HepG2 (cell line): Measurements from ENCODE around the gene LRRN3. TPM values are rescaled to one million over a fixed set of nuclear protein-coding genes. Genes with fewer than 3 reads are reported as not detected.

Experiments
- ATAC-seq: fragments of 200-7000 bp; cut with Tn5 transposase; 3 replicates; pipeline ENCODE4 v1.9.1; 2020; ENCODE audit warnings: mild to moderate bottlenecking, moderate library complexity
- Bru-seq: library from RNA; stranded (reverse); fragments of 400-500 nt; gene quantifications from one replicate; lab custom pipeline; 2021; lab: Mats Ljungman, UMichigan
- BruChase-seq, 2 experiments: library from RNA; stranded (reverse); fragments of 400-500 nt; gene quantifications; one replicate each; lab custom pipeline; 2021; lab: Mats Ljungman, UMichigan
- BruUV-seq: library from RNA; stranded (reverse); fragments of 400-500 nt; replicated peaks from 2 replicates; lab custom pipeline; 2021; lab: Mats Ljungman, UMichigan
- CTCF ChIA-PET: fragments of 300-600 bp; formaldehyde crosslinking; extraction: SDS; loops from one replicate; lab custom pipeline; 2021; ENCODE audit warnings: low total read pairs, inconsistent platforms, low intra/inter-chr PET ratio; lab: Yijun Ruan, JAX
- POLR2A ChIA-PET: fragments of 350-600 bp; sonication (Branson Sonifier 250); formaldehyde crosslinking; loops from one replicate; lab custom pipeline; 2020; ENCODE audit warnings: antibody characterized with exemption, inconsistent platforms; lab: Yijun Ruan, JAX
- DNase-seq: peaks from one replicate; pipeline ENCODE4 v3.0.0-alpha.2; 2015; ENCODE audit warnings: low spot score
- FAIRE-seq: peaks from 3 replicates; lab custom pipeline; 2011; peaks lifted over from hg19 to GRCh38; lab: Jason Lieb, UNC
- H2AFZ ChIP-seq: one replicate; pipeline ENCODE4 v1.6.1; 2011; ENCODE audit warnings: low read length, inconsistent platforms
- H3K27ac ChIP-seq: fragments of 300-600 bp; 3 replicates; pipeline ENCODE4 v1.8.0; 2011; ENCODE audit warnings: mixed run types, mild to moderate bottlenecking, mixed read lengths, low read length, inconsistent platforms; ENCODE audit not compliant: insufficient read depth; ENCODE audit errors: extremely low read length
- H3K27me3 ChIP-seq, 2 experiments: fragments of 200-600 bp in 1 of 2; 2 replicates in 1 of 2; 3 replicates in 1 of 2; pipeline versions ENCODE4 v1.6.0 to v1.8.0; 2011; ENCODE audit warnings: low read length in 2 of 2, mild to moderate bottlenecking in 2 of 2, moderate library complexity in 2 of 2, inconsistent platforms in 1 of 2; ENCODE audit not compliant: insufficient read depth in 2 of 2, control insufficient read depth in 1 of 2
- H3K36me3 ChIP-seq, 2 experiments: fragments of 200-600 bp in 1 of 2; replicated peaks in 1 of 2; 2 replicates in 1 of 2; 3 replicates in 1 of 2; pipeline versions ENCODE4 v1.5.1 to v1.8.0; 2011; ENCODE audit warnings: low read length in 2 of 2, inconsistent platforms in 1 of 2; ENCODE audit not compliant: insufficient read depth in 2 of 2, control insufficient read depth in 1 of 2
- H3K4me1 ChIP-seq: 2 replicates; pipeline ENCODE4 v1.5.1; 2012; ENCODE audit warnings: low read length, inconsistent platforms; ENCODE audit not compliant: insufficient read depth
- H3K4me2 ChIP-seq: 2 replicates; pipeline ENCODE4 v1.6.0; 2011; ENCODE audit warnings: low read depth, low read length, inconsistent platforms
- H3K4me3 ChIP-seq, 3 experiments: fragments of 200-600 bp in 1 of 3; sonication (generic), shearing (Covaris generic) in 1 of 3; replicated peaks in 1 of 3; 2 replicates each; pipeline ENCODE4 v1.5.1; 2011 to 2016; ENCODE audit warnings: low read length in 3 of 3, inconsistent platforms in 2 of 3, low read depth in 2 of 3, mild to moderate bottlenecking in 2 of 3, control low read depth in 1 of 3, mixed read lengths in 1 of 3; ENCODE audit not compliant: insufficient read depth in 1 of 3
- H3K79me2 ChIP-seq: one replicate; pipeline ENCODE4 v1.6.1; 2011; ENCODE audit warnings: low read length, inconsistent platforms; ENCODE audit not compliant: insufficient read depth
- H3K9ac ChIP-seq: 2 replicates; pipeline ENCODE4 v1.6.0; 2011; ENCODE audit warnings: mild to moderate bottlenecking, low read depth, low read length, inconsistent platforms; ENCODE audit not compliant: insufficient read depth
- H3K9me3 ChIP-seq: 2 replicates; pipeline ENCODE4 v1.5.1; 2012; ENCODE audit warnings: mild to moderate bottlenecking, low read length
- H4K20me1 ChIP-seq: 2 replicates; pipeline ENCODE4 v1.6.0; 2011; ENCODE audit warnings: inconsistent platforms, mild to moderate bottlenecking, low read length, moderate library complexity; ENCODE audit not compliant: insufficient read depth
- ESRRA ChIP-seq: sonication (generic); formaldehyde crosslinking; IDR thresholded peaks from 2 replicates; pipeline ENCODE4 v1.5.1; 2020; ENCODE audit warnings: mild to moderate bottlenecking, low read depth, missing genetic modification reagents
- KLF11 ChIP-seq: IDR thresholded peaks from 2 replicates; pipeline ENCODE4 v1.6.1; 2016; ENCODE audit warnings: missing compliant biosample characterization
- WGBS: methylation state at CpG from one replicate; pipeline ENCODE4 v1.1.6; 2017; ENCODE audit warnings: low lambda C conversion rate; 5-methylcytosine and 5-hydroxymethylcytosine counted together
- in situ Hi-C: cut with HindIII; loops from 2 replicates; pipeline ENCODE4 v1.10.0; 2017; ENCODE audit warnings: low pct_unique_long_range_greater_than_20kb; ENCODE audit not compliant: extremely low pct_ligation_motif_present
- intact Hi-C: fragments of 100-400 bp; cut with micrococcal nuclease; formaldehyde crosslinking; loops from one replicate; pipeline ENCODE4 v1.10.0; 2022; ENCODE audit not compliant: unreplicated experiment
- long read RNA-seq, 2 experiments: library from RNA in 1 of 2; library from polyadenylated mRNA in 1 of 2; stranded (forward) in 1 of 2; unstranded in 1 of 2; transcript quantifications; one replicate each; pipeline ENCODE4 v2.0.0, GENCODE V29; 2019 to 2022
- polyA minus RNA-seq, 3 experiments: library from RNA; depleted of rRNA, polyadenylated mRNA; stranded (reverse); fragments of >200 nt; gene quantifications; 2 replicates each; pipeline ENCODE4 v1.2.3, GENCODE V29; 2011; ENCODE audit warnings: low replicate concordance in 1 of 3
- polyA plus RNA-seq, 8 experiments: library from polyadenylated mRNA; depleted of rRNA in 3 of 8; stranded (reverse) in 7 of 8; unstranded in 1 of 8; fragments of >200 nt; fragmentation: Illumina TruSeq in 4 of 8; extraction: Trizol in 4 of 8; gene quantifications; 2 replicates each; pipeline versions ENCODE4 v1.2.1 to v1.2.3, GENCODE V29; 2011 to 2016; ENCODE audit warnings: low read depth in 4 of 8, missing spikeins in 1 of 8, mixed read lengths in 1 of 8; ENCODE audit not compliant: insufficient read depth in 1 of 8
- total RNA-seq, 5 experiments: library from RNA; depleted of rRNA; stranded (reverse); fragments of >200 nt; fragmentation: Illumina TruSeq; extraction: Trizol; gene quantifications; 2 replicates each; pipeline ENCODE4 v1.2.3, GENCODE V29; 2016; ENCODE audit warnings: low read depth in 1 of 5
- TF ChIP-seq, protein P1 (sequence below): sonication (generic); formaldehyde crosslinking; IDR thresholded peaks from 2 replicates; pipeline ENCODE4 v1.4.0; 2020; ENCODE audit warnings: missing genetic modification reagents
- TF ChIP-seq, protein P2 (sequence below): sonication (generic); formaldehyde crosslinking; IDR thresholded peaks from 2 replicates; pipeline ENCODE4 v1.4.0; 2020; ENCODE audit warnings: missing genetic modification reagents, borderline replicate concordance

The LRRN3 gene
- total RNA-seq (2016; rRNA removed; fragmentation: Illumina TruSeq; extraction: Trizol) (0.07 TPM in 1 of 2 replicates, not detected in the other), polyA plus RNA-seq (2011; rRNA removed) (not detected in 2 replicates), polyA minus RNA-seq (2011; rRNA and poly(A)+ RNA removed; ENCODE audit: low replicate concordance) (not detected in 2 replicates), Bru-seq, nascent RNA (not detected), BruChase-seq, experiment 1, labeled RNA remaining after a 6-hour chase (not detected), BruChase-seq, experiment 2, labeled RNA remaining after a 2-hour chase (not detected)
- not detected in 2 replicates for total RNA-seq (2016; cell fraction: cytosol; rRNA removed; fragmentation: Illumina TruSeq; extraction: Trizol; ENCODE audit: low read depth)
- not detected in 2 replicates for total RNA-seq (2016; cell fraction: insoluble cytoplasmic fraction; rRNA removed; fragmentation: Illumina TruSeq; extraction: Trizol)
- total RNA-seq (2016; cell fraction: membrane; rRNA removed; fragmentation: Illumina TruSeq; extraction: Trizol): not detected in 2 replicates
- total RNA-seq (2016; cell fraction: nucleus; rRNA removed; fragmentation: Illumina TruSeq; extraction: Trizol): not detected in 2 replicates
- not detected in 2 replicates for polyA plus RNA-seq (2011; cell fraction: cytosol; rRNA removed)
- polyA plus RNA-seq (2011; cell fraction: nucleus; rRNA removed): not detected in 2 replicates
- polyA plus RNA-seq (2012): not detected in 2 replicates
- not detected in 2 replicates for polyA plus RNA-seq (2016; cell fraction: cytosol; fragmentation: Illumina TruSeq; extraction: Trizol; ENCODE audit: low read depth)
- polyA plus RNA-seq (2016; cell fraction: insoluble cytoplasmic fraction; fragmentation: Illumina TruSeq; extraction: Trizol; ENCODE audit: low read depth): not detected in 2 replicates
- not detected in 2 replicates for polyA plus RNA-seq (2016; cell fraction: membrane; fragmentation: Illumina TruSeq; extraction: Trizol; ENCODE audit: low read depth)
- not detected in 2 replicates for polyA plus RNA-seq (2016; cell fraction: nucleus; fragmentation: Illumina TruSeq; extraction: Trizol; ENCODE audit: insufficient read depth, low read depth)
- polyA minus RNA-seq (2011; cell fraction: cytosol; rRNA and poly(A)+ RNA removed): not detected in 2 replicates
- 0.26 TPM in 1 of 2 replicates, not detected in the other for polyA minus RNA-seq (2011; cell fraction: nucleus; rRNA and poly(A)+ RNA removed)
- long read RNA-seq, experiment 1: 0 reads
- long read RNA-seq, experiment 2: 0 reads

DNA sequence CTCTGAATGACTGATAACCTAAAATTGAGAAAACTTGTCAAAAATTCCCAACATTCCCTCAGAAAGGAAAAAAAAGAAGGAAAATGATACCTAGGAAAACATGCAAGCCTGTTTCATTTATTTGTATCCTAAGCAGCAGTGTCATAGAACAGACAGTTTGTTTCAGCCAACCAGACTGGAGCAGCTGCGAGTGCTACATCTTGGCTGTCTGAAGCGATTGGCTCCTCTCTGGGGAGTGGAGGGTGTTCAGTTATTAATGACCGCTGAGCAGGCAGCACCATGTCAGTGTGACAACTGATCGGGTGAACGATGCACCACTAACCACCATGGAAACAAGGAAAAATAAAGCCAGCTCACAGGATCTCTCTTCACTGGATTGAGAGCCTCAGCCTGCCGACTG, at the start of gene LRRN3:
Gene LRRN3 (plus strand): TSS at position 282 of the 400 bp plus-strand sequence. CDS start 31,646 bp downstream, outside the sequence.
- TF ChIP-seq ESRRA (no peak), KLF11 (CRISPR knock-in tag) (no peak)
- TF ChIP-seq, protein P1, sequence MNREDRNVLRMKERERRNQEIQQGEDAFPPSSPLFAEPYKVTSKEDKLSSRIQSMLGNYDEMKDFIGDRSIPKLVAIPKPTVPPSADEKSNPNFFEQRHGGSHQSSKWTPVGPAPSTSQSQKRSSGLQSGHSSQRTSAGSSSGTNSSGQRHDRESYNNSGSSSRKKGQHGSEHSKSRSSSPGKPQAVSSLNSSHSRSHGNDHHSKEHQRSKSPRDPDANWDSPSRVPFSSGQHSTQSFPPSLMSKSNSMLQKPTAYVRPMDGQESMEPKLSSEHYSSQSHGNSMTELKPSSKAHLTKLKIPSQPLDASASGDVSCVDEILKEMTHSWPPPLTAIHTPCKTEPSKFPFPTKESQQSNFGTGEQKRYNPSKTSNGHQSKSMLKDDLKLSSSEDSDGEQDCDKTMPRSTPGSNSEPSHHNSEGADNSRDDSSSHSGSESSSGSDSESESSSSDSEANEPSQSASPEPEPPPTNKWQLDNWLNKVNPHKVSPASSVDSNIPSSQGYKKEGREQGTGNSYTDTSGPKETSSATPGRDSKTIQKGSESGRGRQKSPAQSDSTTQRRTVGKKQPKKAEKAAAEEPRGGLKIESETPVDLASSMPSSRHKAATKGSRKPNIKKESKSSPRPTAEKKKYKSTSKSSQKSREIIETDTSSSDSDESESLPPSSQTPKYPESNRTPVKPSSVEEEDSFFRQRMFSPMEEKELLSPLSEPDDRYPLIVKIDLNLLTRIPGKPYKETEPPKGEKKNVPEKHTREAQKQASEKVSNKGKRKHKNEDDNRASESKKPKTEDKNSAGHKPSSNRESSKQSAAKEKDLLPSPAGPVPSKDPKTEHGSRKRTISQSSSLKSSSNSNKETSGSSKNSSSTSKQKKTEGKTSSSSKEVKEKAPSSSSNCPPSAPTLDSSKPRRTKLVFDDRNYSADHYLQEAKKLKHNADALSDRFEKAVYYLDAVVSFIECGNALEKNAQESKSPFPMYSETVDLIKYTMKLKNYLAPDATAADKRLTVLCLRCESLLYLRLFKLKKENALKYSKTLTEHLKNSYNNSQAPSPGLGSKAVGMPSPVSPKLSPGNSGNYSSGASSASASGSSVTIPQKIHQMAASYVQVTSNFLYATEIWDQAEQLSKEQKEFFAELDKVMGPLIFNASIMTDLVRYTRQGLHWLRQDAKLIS: no peak
- TF ChIP-seq, protein P2, sequence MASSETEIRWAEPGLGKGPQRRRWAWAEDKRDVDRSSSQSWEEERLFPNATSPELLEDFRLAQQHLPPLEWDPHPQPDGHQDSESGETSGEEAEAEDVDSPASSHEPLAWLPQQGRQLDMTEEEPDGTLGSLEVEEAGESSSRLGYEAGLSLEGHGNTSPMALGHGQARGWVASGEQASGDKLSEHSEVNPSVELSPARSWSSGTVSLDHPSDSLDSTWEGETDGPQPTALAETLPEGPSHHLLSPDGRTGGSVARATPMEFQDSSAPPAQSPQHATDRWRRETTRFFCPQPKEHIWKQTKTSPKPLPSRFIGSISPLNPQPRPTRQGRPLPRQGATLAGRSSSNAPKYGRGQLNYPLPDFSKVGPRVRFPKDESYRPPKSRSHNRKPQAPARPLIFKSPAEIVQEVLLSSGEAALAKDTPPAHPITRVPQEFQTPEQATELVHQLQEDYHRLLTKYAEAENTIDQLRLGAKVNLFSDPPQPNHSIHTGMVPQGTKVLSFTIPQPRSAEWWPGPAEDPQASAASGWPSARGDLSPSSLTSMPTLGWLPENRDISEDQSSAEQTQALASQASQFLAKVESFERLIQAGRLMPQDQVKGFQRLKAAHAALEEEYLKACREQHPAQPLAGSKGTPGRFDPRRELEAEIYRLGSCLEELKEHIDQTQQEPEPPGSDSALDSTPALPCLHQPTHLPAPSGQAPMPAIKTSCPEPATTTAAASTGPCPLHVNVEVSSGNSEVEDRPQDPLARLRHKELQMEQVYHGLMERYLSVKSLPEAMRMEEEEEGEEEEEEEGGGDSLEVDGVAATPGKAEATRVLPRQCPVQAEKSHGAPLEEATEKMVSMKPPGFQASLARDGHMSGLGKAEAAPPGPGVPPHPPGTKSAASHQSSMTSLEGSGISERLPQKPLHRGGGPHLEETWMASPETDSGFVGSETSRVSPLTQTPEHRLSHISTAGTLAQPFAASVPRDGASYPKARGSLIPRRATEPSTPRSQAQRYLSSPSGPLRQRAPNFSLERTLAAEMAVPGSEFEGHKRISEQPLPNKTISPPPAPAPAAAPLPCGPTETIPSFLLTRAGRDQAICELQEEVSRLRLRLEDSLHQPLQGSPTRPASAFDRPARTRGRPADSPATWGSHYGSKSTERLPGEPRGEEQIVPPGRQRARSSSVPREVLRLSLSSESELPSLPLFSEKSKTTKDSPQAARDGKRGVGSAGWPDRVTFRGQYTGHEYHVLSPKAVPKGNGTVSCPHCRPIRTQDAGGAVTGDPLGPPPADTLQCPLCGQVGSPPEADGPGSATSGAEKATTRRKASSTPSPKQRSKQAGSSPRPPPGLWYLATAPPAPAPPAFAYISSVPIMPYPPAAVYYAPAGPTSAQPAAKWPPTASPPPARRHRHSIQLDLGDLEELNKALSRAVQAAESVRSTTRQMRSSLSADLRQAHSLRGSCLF (CRISPR knock-in tag): no peak
- ChIA-PET POLR2A (no interaction called here), CTCF (interaction anchor here (1.0 kb wide), 1 partner anchor 639 kb away, joined by 3 read pairs; no protein-coding TSS in a partner anchor)
- BruUV-seq: no TSS peak
- Histone ChIP-seq H3K4me3 (no peak within 1 kb of the TSS), H4K20me1 (no peaks in the 10 kb centered on the region), H3K9ac (no peak within 1 kb of the TSS), H3K9me3 (no peaks in the 10 kb centered on the region), H3K4me2 (no peak within 1 kb of the TSS), H2AFZ (no peak within 1 kb of the TSS), H3K36me3 (no peaks in the 10 kb centered on the region), H3K4me1 (no peaks in the 10 kb centered on the region), H3K27ac (no peak within 1 kb of the TSS), H3K79me2 (no peaks in the 10 kb centered on the region), H3K27me3 (no peaks in the 10 kb centered on the region)
- FAIRE-seq (no peak), DNase-seq (no peak), ATAC-seq (no peak)
- in situ Hi-C loops (loop anchor here (5.0 to 25.0 kb wide), 3 partner anchors 396 to 1004 kb away; no protein-coding TSS in a partner anchor), intact Hi-C loops (loop anchor here (1.0 to 10.0 kb wide), 4 partner anchors 256 to 644 kb away; partner anchors contain the start of gene IMMP2L)
- 35% methylated on average over 4 of the region's 6 CpGs for WGBS
